Suppressor macrophage treated with lipopolysaccharide for 1 hour (primary cell): ENCODE results near the gene AP3M1.
A peak's percentile ranks its signal among the peaks of the same experiment; 100 is the strongest.
"Not testable (repeated sequence)": the region's sequence is repeated elsewhere in the genome, so short reads cannot be mapped to it uniquely, and the experiment has no call there.

Source experiments
- DNase-seq, 3 donors: peaks; one replicate each; pipeline ENCODE4 v3.0.0-alpha.2; 2020 to 2022

The AP3M1 gene

GRCh38 chr10:74160013-74160412 is 9.4 kb upstream of the AP3M1 start:
- no peak for DNase-seq

GRCh38 chr10:74156919-74157289 is 6.3 kb upstream of the AP3M1 start:
- peak in 1 of 3 donors; percentile 22 for DNase-seq

GRCh38 chr10:74153676-74154075 is 3.0 kb upstream of the AP3M1 start:
- peak in 1 of 3 donors; percentile 17 for DNase-seq

GRCh38 chr10:74153123-74153522 is 2.5 kb upstream of the AP3M1 start:
- DNase-seq = peak in 1 of 3 donors; percentile 12

GRCh38 chr10:74151879-74152722 is 1.5 kb upstream of the AP3M1 start:
- peak in 1 of 3 donors; percentile 17 for DNase-seq

GRCh38 chr10:74150990-74151878 is 606 bp upstream of the AP3M1 start, which contains the start of gene ADK:
Gene ADK (plus strand): TSS chr10:74151221. CDS start chr10:74151279, 58 bp downstream.
- peak; percentile 98 to 99 (median 99) for DNase-seq

- not testable (repeated sequence) for DNase-seq
Measured at GRCh38 chr10:74146980-74147379, 3.6 kb downstream of the AP3M1 start.

- DNase-seq = no peak
Measured at GRCh38 chr10:74145133-74145532, 5.5 kb downstream of the AP3M1 start.

GRCh38 chr10:74140553-74140952 is 10.1 kb downstream of the AP3M1 start:
- no peak for DNase-seq

GRCh38 chr10:74139981-74140380 is 10.6 kb downstream of the AP3M1 start:
- no peak for DNase-seq

GRCh38 chr10:74138596-74138995 is 12.0 kb downstream of the AP3M1 start:
- peak in 2 of 3 donors; percentile 10 to 19 for DNase-seq

- no peak for DNase-seq
Measured at GRCh38 chr10:74137992-74138391, 12.6 kb downstream of the AP3M1 start.

GRCh38 chr10:74135452-74135851 is 15.2 kb downstream of the AP3M1 start:
- DNase-seq = no peak

GRCh38 chr10:74133923-74134820 is 16.5 kb downstream of the AP3M1 start:
- DNase-seq = no peak

- peak; percentile 32 to 54 (median 42) for DNase-seq
Measured at GRCh38 chr10:74123081-74123480, 27.5 kb downstream of the AP3M1 start.

GRCh38 chr10:74122060-74122459 is 28.6 kb downstream of the AP3M1 start:
- no peak for DNase-seq

GRCh38 chr10:74121368-74121767 is 29.3 kb downstream of the AP3M1 start:
- DNase-seq = no peak

- DNase-seq = no peak
Measured at GRCh38 chr10:74120911-74121310, 29.7 kb downstream of the AP3M1 start.

GRCh38 chr10:74118804-74119203 is 31.8 kb downstream of the AP3M1 start:
- DNase-seq = no peak

- peak in 1 of 3 donors; percentile 3 for DNase-seq
Measured at GRCh38 chr10:74117738-74118137, 32.9 kb downstream of the AP3M1 start.

- peak in 1 of 3 donors; percentile 7 for DNase-seq
Measured at GRCh38 chr10:74114041-74114448, 36.6 kb downstream of the AP3M1 start.

GRCh38 chr10:74113546-74113945 is 37.1 kb downstream of the AP3M1 start:
- DNase-seq = no peak
